Transverse colon (tissue), 4 donors: ENCODE data around the gene METTL2B. TPM values are rescaled to one million over a fixed set of nuclear protein-coding genes. Genes with fewer than 3 reads are reported as not detected.

Source experiments
- DNase-seq: peaks from one replicate; pipeline ENCODE4 v3.0.0-alpha.2; 2019
- H3K27ac ChIP-seq, 4 donors: fragments of 200-600 bp; sonication (generic); 2 replicates each; pipeline ENCODE4 v1.5.1; 2016 to 2018; ENCODE audit warnings: inconsistent platforms in 4 of 4
- H3K27me3 ChIP-seq: fragments of 200-600 bp; sonication (generic); 2 replicates; pipeline ENCODE4 v1.5.1; 2017; ENCODE audit warnings: inconsistent platforms
- H3K36me3 ChIP-seq, 4 donors: fragments of 200-600 bp; sonication (generic); 2 replicates each; pipeline ENCODE4 v1.5.1; 2017 to 2019; ENCODE audit warnings: inconsistent platforms in 4 of 4
- H3K4me1 ChIP-seq, 4 donors: fragments of 200-600 bp; sonication (generic); 2 replicates each; pipeline ENCODE4 v1.5.1; 2017 to 2020; ENCODE audit warnings: inconsistent platforms in 4 of 4
- H3K4me3 ChIP-seq, 4 donors: fragments of 200-600 bp; sonication (generic); 1 replicate in 1 of 4; 2 replicates in 3 of 4; pipeline versions ENCODE4 v1.5.1 to v1.6.1; 2017 to 2019; ENCODE audit warnings: inconsistent platforms in 4 of 4
- H3K9me3 ChIP-seq, 2 donors: fragments of 200-600 bp; sonication (generic); 2 replicates each; pipeline ENCODE4 v1.5.1; 2017 to 2019; ENCODE audit warnings: inconsistent platforms in 2 of 2
- CTCF ChIP-seq, 5 experiments: fragments of 200-600 bp in 3 of 5; fragments of 450-650 bp in 2 of 5; sonication (generic) in 3 of 5; IDR thresholded peaks; 1 replicate in 2 of 5; 2 replicates in 3 of 5; pipeline ENCODE4 v1.5.1; 2016 to 2017; ENCODE audit warnings: antibody characterized with exemption in 5 of 5, inconsistent platforms in 3 of 5, mild to moderate bottlenecking in 2 of 5, moderate library complexity in 1 of 5
- EP300 ChIP-seq: sonication (generic); formaldehyde crosslinking; IDR thresholded peaks from one replicate; pipeline ENCODE4 v1.6.1; 2017; ENCODE audit warnings: antibody characterized with exemption, low read depth
- POLR2A ChIP-seq: fragments of 450-650 bp; IDR thresholded peaks from one replicate; pipeline ENCODE4 v1.6.1; 2016; ENCODE audit warnings: antibody characterized with exemption, mild to moderate bottlenecking, moderate library complexity
- POLR2AphosphoS5 ChIP-seq, 3 donors: sonication (generic); formaldehyde crosslinking; IDR thresholded peaks; one replicate each; pipeline ENCODE4 v1.6.1; 2016; ENCODE audit warnings: antibody characterized with exemption in 3 of 3
- WGBS, 2 donors: methylation state at CpG; one replicate each; pipeline ENCODE4 v1.1.5; 2018; ENCODE audit warnings: low coverage in 1 of 2; 5-methylcytosine and 5-hydroxymethylcytosine counted together
- in situ Hi-C, 4 donors: fragments of 200-750 bp; cut with MboI; loops; one replicate each; pipeline versions ENCODE4 v1.15.0 to v1.15.1; 2017; ENCODE audit warnings: low sequenced_read_pairs in 3 of 4, low pct_ligation_motif_present in 1 of 4, low pct_unique_long_range_greater_than_20kb in 1 of 4
- intact Hi-C: fragments of 100-400 bp; cut with DNase I; formaldehyde crosslinking; loops from one replicate; pipeline ENCODE4 v1.15.1; 2023; ENCODE audit warnings: low total_unique reads
- total RNA-seq, 4 donors: library from RNA; depleted of rRNA; stranded (reverse); fragments of >200 nt; gene quantifications; one replicate each; pipeline ENCODE4 v1.1.0, GENCODE V29; 2016

The METTL2B gene
- total RNA-seq, 4 donors from 2014 or later: 22.1 to 30.3 (median 23.2) TPM

DNA sequence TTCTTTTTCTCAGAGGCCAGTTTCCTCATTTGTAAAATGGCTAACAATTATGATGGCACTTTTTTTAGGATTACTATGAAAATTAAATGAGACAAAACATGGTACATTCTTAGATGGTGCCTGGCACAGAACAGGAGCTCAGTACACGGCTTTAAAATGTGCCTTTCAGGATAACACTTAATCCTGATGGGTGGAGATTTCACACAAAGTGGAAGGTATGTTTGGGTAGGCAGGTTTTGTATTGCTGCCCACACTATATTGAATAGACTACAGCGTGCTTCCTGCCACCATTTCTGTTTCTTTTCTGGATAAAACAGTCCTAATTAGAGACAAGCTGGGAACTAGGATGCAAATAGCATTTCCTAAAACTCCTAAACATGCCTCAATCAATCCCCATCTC, 44.8 kb upstream of the METTL2B start:
- in situ Hi-C loops: no loop called here

DNA sequence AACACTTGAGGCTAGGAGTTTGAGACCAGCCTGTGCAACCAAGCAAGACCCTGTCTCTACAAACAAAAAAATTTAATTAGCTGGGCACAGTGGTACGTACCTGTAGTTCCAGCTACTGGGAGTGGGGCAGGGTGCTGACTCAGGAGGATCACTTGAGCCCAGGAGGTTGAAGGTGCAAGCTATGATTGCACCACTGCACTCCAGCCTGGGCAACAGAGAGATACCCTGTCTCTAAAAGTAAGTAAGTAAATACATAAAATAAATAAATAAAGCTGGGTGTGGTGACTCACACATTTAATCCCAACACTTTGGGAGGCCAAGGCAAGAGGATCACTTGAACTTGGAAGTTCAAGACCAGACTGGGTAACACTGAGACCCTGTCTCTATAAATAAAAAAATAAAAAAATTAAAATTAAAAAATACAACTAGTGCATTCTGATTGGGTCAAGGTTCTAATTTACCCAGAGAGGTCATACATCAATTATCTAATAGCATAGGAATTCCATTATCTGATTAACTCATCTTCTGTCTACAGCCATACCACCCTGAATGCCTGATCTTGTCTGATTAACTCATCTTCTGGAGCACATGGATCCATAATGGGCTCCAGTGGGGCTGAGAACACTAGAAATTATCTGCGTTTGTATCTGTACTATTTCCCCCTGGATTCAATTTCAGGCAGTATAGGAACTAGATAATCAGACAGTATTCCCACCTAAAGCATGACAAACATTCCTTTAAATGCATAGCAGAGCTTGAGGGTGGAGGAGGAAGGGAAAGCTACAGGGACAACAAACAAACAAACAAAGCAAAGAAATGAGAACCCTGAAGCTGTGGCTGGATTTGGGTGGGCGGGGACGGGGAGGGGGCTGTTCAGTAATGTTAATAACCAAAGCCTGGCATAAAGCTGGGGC, 41.9 kb upstream of the METTL2B start:
- Histone ChIP-seq H3K27ac (no peak overlapping the region), H3K27me3 (no peaks in the 10 kb centered on the region), H3K36me3 (no peaks in the 10 kb centered on the region), H3K9me3 (no peaks in the 10 kb centered on the region), H3K4me3 (no peak overlapping the region), H3K4me1 (peaks cover 0 to 7% (median 0%) of the 10 kb centered on the region in 4 donors)
- 23 to 70% methylated on average over 2 to 4 of the region's 4 CpGs for WGBS, 2 donors
- intact Hi-C loops (no loop called here), in situ Hi-C loops (no loop called here)
- TF ChIP-seq POLR2A (no peak), POLR2AphosphoS5 (IDR thresholded peaks at IDR 0.05) (no peak), CTCF (IDR thresholded peaks at IDR 0.05) (no peak), EP300 (no peak)
- DNase-seq: no peak

More for the DNA sequence above, 44.8 kb upstream of the METTL2B start:
- Histone ChIP-seq H3K36me3 (no peaks in the 10 kb centered on the region), H3K4me3 (no peak overlapping the region), H3K9me3 (no peaks in the 10 kb centered on the region), H3K27me3 (no peaks in the 10 kb centered on the region), H3K4me1 (peaks cover 0 to 7% (median 2%) of the 10 kb centered on the region in 4 donors), H3K27ac (no peak overlapping the region)
- intact Hi-C loops: no loop called here
- WGBS, 2 donors: 68 to 80% methylated on average over 1 to 2 of the region's 2 CpGs
- no peak for DNase-seq
- no peak for TF ChIP-seq POLR2AphosphoS5 (IDR thresholded peaks at IDR 0.05)
- TF ChIP-seq POLR2A: no peak
- TF ChIP-seq CTCF (IDR thresholded peaks at IDR 0.05): no peak
- TF ChIP-seq EP300: no peak

DNA sequence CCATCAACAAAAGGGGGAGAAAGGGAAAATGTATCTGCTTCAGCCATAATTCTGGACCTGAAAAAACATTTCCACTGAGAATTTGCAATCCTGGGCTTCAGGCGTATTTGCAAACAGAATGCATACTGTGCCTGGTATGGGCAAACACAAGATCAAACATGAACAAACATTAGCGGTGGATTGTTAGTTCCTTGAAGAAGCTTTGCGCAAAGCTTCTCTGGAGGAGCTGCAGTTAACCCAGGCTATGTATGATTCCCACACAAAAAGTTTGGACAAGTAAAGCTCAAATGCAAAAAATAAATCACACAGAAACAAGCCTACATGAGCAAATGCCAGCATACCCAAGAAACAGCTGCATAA, 41.2 kb upstream of the METTL2B start:
- in situ Hi-C loops (no loop called here), intact Hi-C loops (no loop called here)
- TF ChIP-seq CTCF (IDR thresholded peaks at IDR 0.05) (no peak), EP300 (no peak), POLR2AphosphoS5 (IDR thresholded peaks at IDR 0.05) (no peak), POLR2A (no peak)
- Histone ChIP-seq H3K27me3 (no peaks in the 10 kb centered on the region), H3K36me3 (no peaks in the 10 kb centered on the region), H3K9me3 (no peaks in the 10 kb centered on the region), H3K4me1 (peaks cover 0 to 7% (median 0%) of the 10 kb centered on the region in 4 donors), H3K4me3 (no peak overlapping the region), H3K27ac (no peak overlapping the region)
- WGBS, 2 donors: 48 to 61% methylated on average over 3 of the region's 3 CpGs
- DNase-seq: no peak

DNA sequence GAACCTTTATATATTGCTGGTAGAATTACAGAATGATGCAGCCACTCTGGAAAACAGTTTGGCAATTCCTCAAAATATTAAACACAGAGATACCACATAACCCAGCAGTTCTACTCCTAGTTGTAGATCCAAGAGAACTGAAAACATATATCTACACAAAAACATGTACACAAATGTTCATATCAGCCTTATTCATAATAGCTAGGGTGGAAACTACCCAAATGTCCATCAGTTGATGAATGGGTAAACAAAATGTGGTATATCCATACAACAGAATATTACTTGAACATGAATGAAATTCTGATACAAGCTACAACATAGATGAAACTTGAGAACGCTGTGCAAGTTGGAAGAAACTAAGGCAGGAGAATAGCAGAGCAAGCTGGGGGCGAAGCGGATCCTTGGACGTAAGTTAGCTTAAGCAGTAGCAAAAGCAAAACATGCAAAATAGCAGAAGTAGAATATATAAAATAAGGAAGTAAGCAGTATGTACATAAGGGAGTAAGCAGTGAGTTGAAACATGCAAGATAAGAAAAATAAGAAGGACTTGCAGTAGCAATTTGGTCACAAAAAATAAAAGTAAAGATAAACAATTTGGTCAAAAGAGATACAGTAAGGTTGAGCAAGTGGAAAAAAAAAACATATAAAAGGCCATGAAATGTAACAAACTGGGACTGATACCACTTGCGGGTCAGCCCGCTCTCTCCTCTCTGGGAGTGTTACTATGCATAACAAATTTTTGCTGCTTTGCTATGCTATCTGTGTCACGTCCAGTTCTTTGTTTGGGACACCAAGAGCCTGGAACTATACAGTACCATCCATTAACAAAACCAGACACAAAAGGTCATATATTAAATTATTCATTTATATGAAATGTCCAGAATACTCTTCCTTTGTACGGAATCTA, 38.9 kb upstream of the METTL2B start:
- TF ChIP-seq CTCF (IDR thresholded peaks at IDR 0.05) (no peak), POLR2AphosphoS5 (IDR thresholded peaks at IDR 0.05) (no peak), EP300 (no peak), POLR2A (no peak)
- in situ Hi-C loops (no loop called here), intact Hi-C loops (no loop called here)
- Histone ChIP-seq H3K4me3 (no peak overlapping the region), H3K36me3 (no peaks in the 10 kb centered on the region), H3K4me1 (peaks cover 0 to 13% (median 6%) of the 10 kb centered on the region in 4 donors), H3K27me3 (no peaks in the 10 kb centered on the region), H3K9me3 (no peaks in the 10 kb centered on the region), H3K27ac (no peak overlapping the region)
- DNase-seq: no peak
- WGBS, 2 donors: 71 to 84% methylated on average over 8 of the region's 8 CpGs
